Neural cell (in vitro differentiated cells): ENCODE results near the gene ITPR2. TPM values are rescaled to one million over a fixed set of nuclear protein-coding genes. Genes with fewer than 3 reads are reported as not detected.

ENCODE experiments used
- H2AFZ ChIP-seq: fragments of 200-600, 300-800 bp; sonication (generic), shearing (Covaris generic); 2 replicates; pipeline ENCODE4 v1.6.0; 2014; ENCODE audit warnings: low read depth, mild to moderate bottlenecking, antibody characterized with exemption, low read length, moderate library complexity
- H3F3A ChIP-seq: fragments of 200-600 bp; shearing (Covaris generic); 2 replicates; pipeline ENCODE4 v1.6.1; 2016; ENCODE audit warnings: mild to moderate bottlenecking, moderate library complexity, mixed read lengths, antibody characterized with exemption, low read length; ENCODE audit not compliant: insufficient read depth, poor library complexity, severe bottlenecking
- H3K27ac ChIP-seq: fragments of 200-600, 300-800 bp; sonication (generic), shearing (Covaris generic); 2 replicates; pipeline ENCODE4 v1.5.1; 2014; ENCODE audit warnings: mild to moderate bottlenecking, low read length, moderate library complexity
- H3K27me3 ChIP-seq: fragments of 300-800, 200-600 bp; sonication (generic), shearing (Covaris generic); 2 replicates; pipeline ENCODE4 v1.6.0; 2014; ENCODE audit warnings: mild to moderate bottlenecking, low read depth, low read length, moderate library complexity; ENCODE audit not compliant: insufficient read depth
- H3K36me3 ChIP-seq: fragments of 300-800, 200-600 bp; sonication (generic), shearing (Covaris generic); 2 replicates; pipeline ENCODE4 v1.5.1; 2014; ENCODE audit warnings: mild to moderate bottlenecking, antibody characterized with exemption, low read length, moderate library complexity; ENCODE audit not compliant: insufficient read depth
- H3K4me2 ChIP-seq: fragments of 300-800, 200-600 bp; sonication (generic), shearing (Covaris generic); 2 replicates; pipeline ENCODE4 v1.6.0; 2014; ENCODE audit warnings: mild to moderate bottlenecking, low read length
- H3K4me3 ChIP-seq: fragments of 300-800, 200-600 bp; sonication (generic), shearing (Covaris generic); 2 replicates; pipeline ENCODE4 v1.5.1; 2014; ENCODE audit warnings: mild to moderate bottlenecking, low read length, moderate library complexity
- H3K79me2 ChIP-seq: fragments of 200-600 bp; shearing (Covaris generic); replicated peaks from 2 replicates; pipeline ENCODE4 v1.6.0; 2014; ENCODE audit warnings: mild to moderate bottlenecking, low read length, moderate library complexity; ENCODE audit not compliant: insufficient read depth
- H3K9ac ChIP-seq: fragments of 300-800, 200-600 bp; sonication (generic), shearing (Covaris generic); 2 replicates; pipeline ENCODE4 v1.6.1; 2016; ENCODE audit warnings: mild to moderate bottlenecking, low read length, mixed read lengths
- H3K9me2 ChIP-seq: fragments of 200-600 bp; shearing (Covaris generic); 2 replicates; pipeline ENCODE4 v1.6.1; 2016; ENCODE audit warnings: mild to moderate bottlenecking, low read length, mixed read lengths; ENCODE audit not compliant: insufficient read depth
- H3K9me3 ChIP-seq: fragments of 200-600, 300-800 bp; sonication (generic), shearing (Covaris generic); 2 replicates; pipeline ENCODE4 v1.6.1; 2016; ENCODE audit warnings: mild to moderate bottlenecking, mixed run types, low read length, moderate library complexity, mixed read lengths
- H4K20me1 ChIP-seq: fragments of 200-600 bp; shearing (Covaris generic); 2 replicates; pipeline ENCODE4 v1.6.1; 2016; ENCODE audit warnings: mild to moderate bottlenecking, mixed run types; ENCODE audit not compliant: insufficient read depth
- CTCF ChIP-seq: fragments of 450-650 bp; IDR thresholded peaks from 2 replicates; pipeline ENCODE4 v1.5.1; 2014; ENCODE audit warnings: antibody characterized with exemption, mild to moderate bottlenecking, moderate library complexity; ENCODE audit not compliant: poor library complexity, severe bottlenecking
- EP300 ChIP-seq: fragments of 450-650 bp; conservative IDR thresholded peaks from 2 replicates; pipeline ENCODE4 v1.6.1; 2014; ENCODE audit warnings: antibody characterized with exemption, mild to moderate bottlenecking, moderate library complexity; ENCODE audit not compliant: poor library complexity, severe bottlenecking
- EZH2 ChIP-seq: fragments of 200-600, 300-800 bp; shearing (Covaris generic), sonication (generic); IDR thresholded peaks from 2 replicates; pipeline ENCODE4 v1.6.1; 2014; ENCODE audit warnings: antibody characterized with exemption, low read length, borderline replicate concordance, mild to moderate bottlenecking; ENCODE audit not compliant: insufficient read depth, poor library complexity, severe bottlenecking
- MXI1 ChIP-seq: fragments of 450-650 bp; conservative IDR thresholded peaks from 2 replicates; pipeline ENCODE4 v1.6.1; 2014; ENCODE audit warnings: antibody characterized with exemption, mild to moderate bottlenecking; ENCODE audit not compliant: poor library complexity, severe bottlenecking
- POLR2AphosphoS5 ChIP-seq: IDR thresholded peaks from 2 replicates; pipeline ENCODE4 v1.6.1; 2012
- RAD21 ChIP-seq: fragments of 450-650 bp; conservative IDR thresholded peaks from 2 replicates; pipeline ENCODE4 v1.6.1; 2014; ENCODE audit warnings: antibody characterized with exemption, mild to moderate bottlenecking, moderate library complexity
- REST ChIP-seq: IDR thresholded peaks from 2 replicates; pipeline ENCODE4 v1.6.1; 2012; ENCODE audit warnings: borderline replicate concordance
- SMC3 ChIP-seq: fragments of 450-650 bp; conservative IDR thresholded peaks from 2 replicates; pipeline ENCODE4 v1.6.1; 2014; ENCODE audit warnings: antibody characterized with exemption, mild to moderate bottlenecking, moderate library complexity; ENCODE audit not compliant: poor library complexity
- TAF1 ChIP-seq: IDR thresholded peaks from 2 replicates; pipeline ENCODE4 v1.6.1; 2012; ENCODE audit warnings: low read depth
- polyA plus RNA-seq: library from polyadenylated mRNA; depleted of rRNA; stranded (reverse); fragments of >200 nt; gene quantifications from 2 replicates; pipeline ENCODE4 v1.2.3, GENCODE V29; 2014

ITPR2 gene
- polyA plus RNA-seq, 1 donor from 2014 or later = 2.0 TPM

- Histone ChIP-seq H2AFZ (no peak overlapping the region), H3K79me2 (no peaks in the 10 kb centered on the region), H3K4me2 (no peak overlapping the region), H3F3A (no peaks in the 10 kb centered on the region), H3K9me3 (no peaks in the 10 kb centered on the region), H3K27me3 (no peaks in the 10 kb centered on the region), H3K4me3 (no peak overlapping the region), H3K27ac (no peak overlapping the region), H3K9ac (no peak overlapping the region), H3K36me3 (no peaks in the 10 kb centered on the region), H3K9me2 (no peaks in the 10 kb centered on the region), H4K20me1 (no peaks in the 10 kb centered on the region)
- TF ChIP-seq RAD21 = no peak
- no peak for TF ChIP-seq POLR2AphosphoS5
- TF ChIP-seq SMC3 = no peak
- no peak for TF ChIP-seq CTCF
- TF ChIP-seq REST = no peak
- TF ChIP-seq TAF1 = no peak
- no peak for TF ChIP-seq MXI1
- TF ChIP-seq EP300 = no peak
- no peak for TF ChIP-seq EZH2
Measured at GRCh38 chr12:26383041-26383440, 450.0 kb downstream of the ITPR2 start.

GRCh38 chr12:26380897-26381296, 452.1 kb downstream of the ITPR2 start:
- no peak overlapping the region for H3K4me3 ChIP-seq

More at GRCh38 chr12:26380897-26381296, 452.1 kb downstream of the ITPR2 start:
- H3K9me3 ChIP-seq = no peaks in the 10 kb centered on the region
- H4K20me1 ChIP-seq = no peaks in the 10 kb centered on the region
- no peak overlapping the region for H3K9ac ChIP-seq
- no peaks in the 10 kb centered on the region for H3K79me2 ChIP-seq
- H3K27ac ChIP-seq = no peak overlapping the region
- no peaks in the 10 kb centered on the region for H3K36me3 ChIP-seq
- H3K4me2 ChIP-seq = no peak overlapping the region
- H3K27me3 ChIP-seq = no peaks in the 10 kb centered on the region
- no peaks in the 10 kb centered on the region for H3K9me2 ChIP-seq
- TF ChIP-seq TAF1 (no peak), SMC3 (no peak), EZH2 (no peak), CTCF (no peak), REST (no peak), EP300 (no peak), POLR2AphosphoS5 (no peak), RAD21 (no peak), MXI1 (no peak)
- H3F3A ChIP-seq = no peaks in the 10 kb centered on the region
- H2AFZ ChIP-seq = no peak overlapping the region
